Neuron (in vitro differentiated cells): ENCODE data around the gene CTNNA2.

ENCODE experiments used
- H2AFZ ChIP-seq: one replicate; pipeline ENCODE4 v1.6.1; 2013; ENCODE audit warnings: low read depth, mild to moderate bottlenecking, inconsistent platforms, low read length, moderate library complexity
- H3K27me3 ChIP-seq: one replicate; pipeline ENCODE4 v1.6.1; 2013; ENCODE audit warnings: low read length; ENCODE audit not compliant: insufficient read depth
- H3K36me3 ChIP-seq: one replicate; pipeline ENCODE4 v1.6.1; 2013; ENCODE audit warnings: low read length; ENCODE audit not compliant: insufficient read depth
- H3K4me1 ChIP-seq: one replicate; pipeline ENCODE4 v1.6.1; 2013; ENCODE audit warnings: low read length; ENCODE audit not compliant: insufficient read depth
- H3K4me3 ChIP-seq: 2 replicates; pipeline ENCODE4 v1.5.1; 2013; ENCODE audit warnings: mild to moderate bottlenecking, low read length, moderate library complexity
- H3K9me3 ChIP-seq: one replicate; pipeline ENCODE4 v1.6.1; 2013; ENCODE audit warnings: low read length

The CTNNA2 gene

DNA sequence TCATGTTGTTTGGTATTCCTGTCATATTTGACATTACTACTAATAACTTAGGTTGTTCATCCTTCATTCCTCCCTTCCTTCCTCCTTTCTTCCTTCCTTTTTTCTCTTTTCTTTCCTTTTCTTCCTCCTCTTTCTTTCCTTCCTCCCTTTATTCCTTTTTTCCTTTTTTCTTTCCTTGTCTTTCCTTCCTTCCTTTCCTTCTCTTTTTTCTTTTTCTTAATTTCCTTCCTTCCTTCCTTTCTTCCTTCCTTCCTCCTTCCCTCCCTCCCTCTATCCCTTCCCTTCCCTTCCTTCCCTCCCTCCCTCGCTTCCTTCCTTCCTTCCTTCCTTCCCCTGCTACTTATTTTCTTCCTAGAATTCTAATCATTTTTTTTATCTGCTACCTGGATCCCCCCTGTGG, 66.1 kb downstream of the CTNNA2 start:
- Histone ChIP-seq H3K9me3 (no peaks in the 10 kb centered on the region), H3K27me3 (no peaks in the 10 kb centered on the region), H3K4me3 (no peak overlapping the region), H2AFZ (no peak overlapping the region), H3K36me3 (no peaks in the 10 kb centered on the region), H3K4me1 (no peaks in the 10 kb centered on the region)

DNA sequence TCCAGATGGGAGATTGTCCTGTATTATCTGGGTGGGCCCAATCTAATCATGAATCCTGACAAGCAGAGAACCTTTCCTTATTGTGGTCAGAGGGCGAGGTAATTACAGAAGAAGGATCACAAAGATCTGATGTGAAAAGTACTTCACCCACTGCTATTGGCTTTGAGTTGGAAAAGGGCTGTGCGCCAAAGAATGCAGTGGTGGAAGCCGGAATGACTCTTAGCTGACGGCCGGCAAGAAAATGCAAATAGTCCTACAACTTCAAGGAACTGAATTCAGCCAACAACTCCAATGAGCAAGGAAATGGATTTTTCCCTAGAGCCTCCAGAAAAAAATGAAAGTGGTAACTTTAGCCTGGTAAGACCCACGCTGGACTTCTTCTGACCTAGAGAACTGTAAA, 67.3 kb downstream of the CTNNA2 start:
- Histone ChIP-seq H3K4me3 (no peak overlapping the region), H2AFZ (no peak overlapping the region), H3K9me3 (no peaks in the 10 kb centered on the region), H3K36me3 (no peaks in the 10 kb centered on the region), H3K27me3 (no peaks in the 10 kb centered on the region), H3K4me1 (no peaks in the 10 kb centered on the region)

DNA sequence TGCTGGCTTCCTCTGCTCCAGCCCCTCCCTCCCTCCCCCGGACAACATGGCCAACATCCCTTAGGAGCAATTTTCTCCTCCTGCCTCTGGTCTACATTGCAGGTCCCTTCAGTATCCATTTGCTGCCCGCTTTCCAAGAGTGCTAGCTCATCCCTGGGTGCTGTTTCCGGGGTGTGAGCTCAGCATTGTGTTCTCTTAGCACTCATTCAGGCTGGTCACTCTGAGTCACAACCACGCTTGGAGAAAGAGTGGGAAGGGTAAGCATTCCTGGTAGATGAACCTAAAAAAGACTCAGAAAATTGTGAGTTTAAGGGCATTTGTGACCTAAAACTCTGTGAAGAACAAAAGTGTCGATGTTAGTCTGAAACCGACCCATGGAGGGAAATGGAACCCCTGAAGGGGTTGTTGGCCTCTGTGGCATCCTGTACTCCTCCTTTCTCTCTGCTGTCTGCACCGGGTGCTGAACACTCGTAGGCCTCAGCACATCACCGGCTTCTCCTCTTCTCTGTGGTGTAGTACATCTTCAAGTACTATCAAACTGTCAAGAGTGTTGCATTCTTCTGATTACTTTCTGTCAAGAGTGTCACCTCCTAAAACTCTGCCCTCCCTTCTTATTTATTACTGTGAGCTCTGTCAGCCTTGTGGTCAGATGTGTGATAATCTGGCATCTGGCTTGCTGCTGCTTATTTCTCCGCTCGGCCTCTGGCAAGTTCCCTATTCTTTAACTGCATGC, 73.0 kb downstream of the CTNNA2 start:
- H3K27me3 ChIP-seq, result no peaks in the 10 kb centered on the region
- no peak overlapping the region for H2AFZ ChIP-seq
- no peaks in the 10 kb centered on the region for H3K4me1 ChIP-seq
- H3K9me3 ChIP-seq, result no peaks in the 10 kb centered on the region
- H3K4me3 ChIP-seq, result no peak overlapping the region
- H3K36me3 ChIP-seq, result no peaks in the 10 kb centered on the region

DNA sequence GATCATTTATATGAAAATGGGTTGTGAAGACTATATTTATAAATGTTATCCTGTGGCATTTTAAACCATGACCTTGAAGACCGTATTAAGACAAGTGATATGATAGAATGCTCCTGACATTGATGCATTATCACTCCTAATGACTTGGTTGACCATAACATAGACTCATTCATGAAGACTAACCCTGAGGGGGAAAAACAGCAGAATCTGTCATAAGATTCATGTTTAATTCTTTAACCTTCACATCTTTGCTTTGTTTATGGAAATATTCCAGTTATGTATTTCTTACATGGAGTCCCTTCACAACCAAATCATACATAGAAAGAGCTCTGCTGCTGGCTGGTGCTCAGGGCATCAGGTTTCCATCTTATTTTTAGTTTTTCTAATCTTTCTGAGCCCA, 78.4 kb downstream of the CTNNA2 start:
- Histone ChIP-seq H3K4me3 (no peak overlapping the region), H3K27me3 (no peaks in the 10 kb centered on the region), H3K9me3 (no peaks in the 10 kb centered on the region), H3K36me3 (no peaks in the 10 kb centered on the region), H3K4me1 (no peaks in the 10 kb centered on the region), H2AFZ (no peak overlapping the region)

DNA sequence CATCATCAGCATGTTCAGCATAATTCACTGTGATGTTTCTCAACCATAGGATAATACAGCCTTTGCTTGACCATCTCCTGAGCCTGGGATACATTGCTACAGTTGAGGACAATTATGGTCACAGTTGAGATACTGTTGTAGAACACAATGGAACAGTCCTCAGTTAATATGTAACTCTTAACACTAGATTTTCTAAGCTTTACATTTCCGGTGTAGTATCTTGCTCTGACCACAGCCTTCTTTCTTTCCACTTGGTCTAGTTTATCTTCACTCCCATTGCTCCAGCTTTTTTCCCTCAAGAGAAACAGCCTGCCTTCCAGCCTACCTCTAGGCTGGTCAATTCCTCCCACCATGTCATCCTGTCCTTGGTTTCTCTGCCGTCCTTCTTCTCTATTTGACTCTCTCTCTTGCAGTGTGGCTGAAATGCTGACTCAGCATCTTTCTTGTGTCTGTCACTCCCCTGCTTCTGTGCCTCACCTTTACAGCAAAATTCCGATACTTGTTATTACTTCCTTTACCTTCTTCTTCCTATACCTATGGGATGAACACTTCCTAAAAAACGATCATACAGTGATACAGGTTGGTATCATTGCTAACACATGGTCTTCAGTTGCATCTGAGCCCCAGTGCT, 80.5 kb downstream of the CTNNA2 start:
- Histone ChIP-seq H2AFZ (no peak overlapping the region), H3K4me1 (no peaks in the 10 kb centered on the region), H3K27me3 (no peaks in the 10 kb centered on the region), H3K36me3 (no peaks in the 10 kb centered on the region), H3K9me3 (no peaks in the 10 kb centered on the region), H3K4me3 (no peak overlapping the region)

DNA sequence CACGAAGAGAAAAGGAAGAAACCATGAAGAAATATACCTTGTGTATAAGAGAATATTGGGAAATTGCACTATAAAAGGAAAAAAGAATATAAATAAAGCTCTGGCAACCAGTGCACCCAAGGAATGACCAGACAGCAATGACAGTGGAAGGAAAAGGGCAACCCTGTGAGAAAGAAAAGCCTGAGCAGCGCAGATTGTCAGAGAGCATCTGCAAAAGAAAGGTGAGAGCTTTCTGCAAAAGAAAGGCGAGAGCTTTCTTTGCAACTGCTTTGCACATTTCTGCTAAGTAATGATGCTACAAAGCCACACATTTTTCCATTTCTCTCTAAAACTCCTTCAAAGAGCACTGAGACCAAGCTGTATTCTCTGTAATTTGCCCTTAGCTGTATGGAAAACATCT, 83.6 kb downstream of the CTNNA2 start:
- H3K9me3 ChIP-seq, result no peaks in the 10 kb centered on the region
- no peak overlapping the region for H3K4me3 ChIP-seq
- H2AFZ ChIP-seq, result no peak overlapping the region
- H3K36me3 ChIP-seq, result no peaks in the 10 kb centered on the region
- no peaks in the 10 kb centered on the region for H3K27me3 ChIP-seq
- H3K4me1 ChIP-seq, result no peaks in the 10 kb centered on the region

DNA sequence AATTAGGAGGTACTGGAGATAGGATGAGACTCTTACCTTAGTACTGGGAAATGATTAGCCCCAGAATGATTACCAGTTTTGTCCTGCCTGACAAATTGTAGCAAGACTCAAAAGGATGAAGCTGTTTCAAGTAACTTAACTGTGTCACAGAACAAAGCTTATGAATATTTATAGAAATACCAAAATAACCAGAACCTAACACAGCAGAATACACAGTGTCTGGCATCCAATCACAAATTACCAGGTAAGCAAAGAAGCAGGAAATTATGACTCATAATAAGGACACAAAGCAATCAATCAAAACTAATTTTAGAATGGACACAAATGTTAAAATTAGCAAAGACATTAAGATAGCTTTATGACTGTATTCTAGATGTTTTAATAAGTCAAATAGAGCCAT, 91.9 kb downstream of the CTNNA2 start:
- H3K27me3 ChIP-seq, result no peaks in the 10 kb centered on the region
- H3K4me3 ChIP-seq, result no peak overlapping the region
- H3K4me1 ChIP-seq, result no peaks in the 10 kb centered on the region
- no peaks in the 10 kb centered on the region for H3K9me3 ChIP-seq
- no peaks in the 10 kb centered on the region for H3K36me3 ChIP-seq
- no peak overlapping the region for H2AFZ ChIP-seq

DNA sequence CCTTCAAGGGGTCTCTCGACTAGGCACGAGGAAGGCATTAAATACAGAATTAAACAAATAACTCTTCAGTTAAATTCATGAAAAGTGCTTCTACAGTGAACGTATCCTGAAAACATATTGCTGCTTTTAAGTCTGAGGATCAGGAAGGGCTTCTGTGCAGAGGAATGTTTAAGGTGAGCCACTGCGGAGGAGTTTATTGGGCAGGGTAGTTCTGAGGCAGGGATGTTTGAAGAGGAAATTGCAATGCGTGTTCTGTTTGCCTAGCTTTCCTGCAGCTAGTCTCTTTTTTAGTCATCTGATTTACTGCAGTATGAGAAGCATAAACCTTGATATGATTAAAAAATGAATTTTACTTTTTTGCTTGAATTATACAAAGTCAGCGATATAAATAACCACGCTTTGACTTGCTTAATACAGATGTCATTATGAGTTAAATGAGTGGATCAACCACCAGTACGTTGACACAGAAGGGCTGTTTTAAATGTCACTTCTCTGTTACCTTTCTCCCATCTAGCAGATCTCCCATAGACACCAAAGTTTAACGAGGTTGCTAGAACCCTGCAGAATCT, 98.7 kb downstream of the CTNNA2 start:
- H3K9me3 ChIP-seq, result no peaks in the 10 kb centered on the region
- H3K4me3 ChIP-seq, result no peak overlapping the region
- no peak overlapping the region for H2AFZ ChIP-seq
- H3K27me3 ChIP-seq, result no peaks in the 10 kb centered on the region
- no peaks in the 10 kb centered on the region for H3K36me3 ChIP-seq
- H3K4me1 ChIP-seq, result no peaks in the 10 kb centered on the region

DNA sequence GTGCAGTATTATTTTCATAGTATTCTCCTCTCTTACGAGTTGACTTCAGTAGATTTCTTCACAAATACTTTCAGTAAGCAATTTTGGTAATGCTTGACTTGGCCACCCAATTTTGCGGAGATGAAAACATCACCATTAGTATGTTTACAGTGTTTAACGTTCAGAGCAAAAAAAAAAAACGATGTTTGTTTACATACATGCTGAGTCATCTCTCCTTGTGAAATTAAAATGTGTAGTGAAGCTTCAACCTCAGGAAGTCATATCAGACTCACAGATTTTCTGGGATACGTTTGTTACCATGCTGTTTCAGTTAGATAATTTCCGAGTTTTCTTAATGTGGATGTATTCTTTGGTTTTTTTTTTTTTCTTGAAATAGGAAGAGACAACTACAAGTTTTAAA, 100.1 kb downstream of the CTNNA2 start:
- no peaks in the 10 kb centered on the region for H3K9me3 ChIP-seq
- no peaks in the 10 kb centered on the region for H3K36me3 ChIP-seq
- no peaks in the 10 kb centered on the region for H3K4me1 ChIP-seq
- H2AFZ ChIP-seq, result no peak overlapping the region
- no peak overlapping the region for H3K4me3 ChIP-seq
- H3K27me3 ChIP-seq, result no peaks in the 10 kb centered on the region

DNA sequence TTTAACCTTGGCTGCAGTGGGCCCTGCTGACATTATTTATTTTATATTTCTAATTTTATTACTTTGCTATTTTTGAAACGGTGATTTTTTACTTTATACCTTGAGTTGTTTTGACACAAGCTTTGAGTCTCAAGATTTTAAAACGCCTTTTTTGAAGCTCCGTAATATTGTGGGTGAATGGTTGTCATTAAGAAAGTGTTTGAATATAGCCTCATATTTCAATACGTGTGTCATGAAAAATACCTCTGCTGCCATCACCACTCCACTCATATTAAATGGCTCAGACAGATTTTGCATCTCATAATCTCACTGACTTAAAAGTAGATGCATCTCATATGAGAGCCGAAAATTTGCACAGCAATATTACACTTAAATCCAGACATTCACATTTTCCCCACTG, 106.6 kb downstream of the CTNNA2 start:
- H3K9me3 ChIP-seq, result no peaks in the 10 kb centered on the region
- no peak overlapping the region for H3K4me3 ChIP-seq
- no peaks in the 10 kb centered on the region for H3K36me3 ChIP-seq
- H2AFZ ChIP-seq, result no peak overlapping the region
- H3K27me3 ChIP-seq, result no peaks in the 10 kb centered on the region
- H3K4me1 ChIP-seq, result no peaks in the 10 kb centered on the region

DNA sequence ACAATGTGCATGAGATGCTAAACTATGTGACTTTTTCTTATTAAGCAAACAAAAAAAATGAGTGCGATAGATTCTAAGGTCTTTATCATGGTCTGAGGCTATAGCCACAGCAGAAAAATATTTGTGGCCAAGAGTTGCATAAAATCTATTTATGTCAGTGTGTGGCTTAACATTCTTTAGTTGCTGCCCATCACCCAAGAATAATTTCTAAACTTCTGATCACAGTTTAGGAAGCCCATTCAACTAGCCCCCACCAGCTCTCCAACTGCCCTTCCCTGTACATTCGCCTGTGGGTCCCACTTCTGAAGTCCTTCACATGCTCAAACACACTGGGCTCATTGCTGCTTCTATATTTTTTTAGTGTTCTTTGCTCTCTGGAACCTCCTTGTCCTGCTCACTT, 107.1 kb downstream of the CTNNA2 start:
- no peaks in the 10 kb centered on the region for H3K27me3 ChIP-seq
- no peak overlapping the region for H3K4me3 ChIP-seq
- no peaks in the 10 kb centered on the region for H3K9me3 ChIP-seq
- no peak overlapping the region for H2AFZ ChIP-seq
- no peaks in the 10 kb centered on the region for H3K36me3 ChIP-seq
- no peaks in the 10 kb centered on the region for H3K4me1 ChIP-seq

DNA sequence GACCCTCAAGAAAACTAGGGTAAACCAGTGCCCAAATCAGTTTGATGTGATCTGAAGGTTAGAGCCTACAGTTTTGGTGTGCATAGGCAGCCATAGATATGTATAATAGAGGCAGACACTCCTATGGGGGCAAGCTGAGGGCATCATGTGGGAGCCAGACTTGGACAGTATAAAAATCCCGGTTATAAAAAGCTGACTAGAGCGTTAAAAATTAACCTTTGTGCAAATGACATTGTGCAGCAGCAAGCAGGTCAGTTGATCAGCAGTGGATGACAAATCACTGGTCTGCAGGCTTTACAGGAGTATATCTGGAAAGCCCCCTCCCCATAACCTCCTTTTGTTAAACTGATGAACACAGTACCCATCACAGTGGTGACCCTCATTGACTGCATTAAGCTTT, 107.8 kb downstream of the CTNNA2 start:
- Histone ChIP-seq H3K27me3 (no peaks in the 10 kb centered on the region), H3K36me3 (no peaks in the 10 kb centered on the region), H3K4me3 (no peak overlapping the region), H2AFZ (no peak overlapping the region), H3K9me3 (no peaks in the 10 kb centered on the region), H3K4me1 (no peaks in the 10 kb centered on the region)

DNA sequence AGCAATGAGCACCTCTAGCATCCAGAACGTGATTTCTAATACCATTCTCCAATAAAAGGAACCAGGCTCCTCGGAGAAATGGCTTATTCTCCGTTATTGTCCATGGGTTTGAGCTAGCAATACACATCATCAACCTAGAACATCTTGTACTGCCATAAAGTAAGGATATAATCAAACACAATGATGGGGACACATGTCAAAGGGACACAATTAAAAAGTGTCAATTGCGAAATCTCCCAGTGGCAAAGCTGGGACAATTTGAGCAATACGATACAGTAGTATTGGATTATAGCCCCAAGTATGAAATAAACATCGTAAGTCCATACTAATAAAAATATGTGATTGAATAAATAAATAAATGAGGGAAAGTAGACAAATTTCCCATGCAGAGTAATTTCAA, 108.4 kb downstream of the CTNNA2 start:
- Histone ChIP-seq H2AFZ (no peak overlapping the region), H3K4me3 (no peak overlapping the region), H3K27me3 (no peaks in the 10 kb centered on the region), H3K9me3 (no peaks in the 10 kb centered on the region), H3K36me3 (no peaks in the 10 kb centered on the region), H3K4me1 (no peaks in the 10 kb centered on the region)
